NOMO-1 (cell line): ENCODE measurements around the gene SPEF2.

Experiments
- DNase-seq, 2 experiments: peaks; one replicate each; lab custom pipeline; 2025; ENCODE audit not compliant: unreplicated experiment in 2 of 2; lab: John Stamatoyannopoulos, UW

SPEF2 gene, protein sequence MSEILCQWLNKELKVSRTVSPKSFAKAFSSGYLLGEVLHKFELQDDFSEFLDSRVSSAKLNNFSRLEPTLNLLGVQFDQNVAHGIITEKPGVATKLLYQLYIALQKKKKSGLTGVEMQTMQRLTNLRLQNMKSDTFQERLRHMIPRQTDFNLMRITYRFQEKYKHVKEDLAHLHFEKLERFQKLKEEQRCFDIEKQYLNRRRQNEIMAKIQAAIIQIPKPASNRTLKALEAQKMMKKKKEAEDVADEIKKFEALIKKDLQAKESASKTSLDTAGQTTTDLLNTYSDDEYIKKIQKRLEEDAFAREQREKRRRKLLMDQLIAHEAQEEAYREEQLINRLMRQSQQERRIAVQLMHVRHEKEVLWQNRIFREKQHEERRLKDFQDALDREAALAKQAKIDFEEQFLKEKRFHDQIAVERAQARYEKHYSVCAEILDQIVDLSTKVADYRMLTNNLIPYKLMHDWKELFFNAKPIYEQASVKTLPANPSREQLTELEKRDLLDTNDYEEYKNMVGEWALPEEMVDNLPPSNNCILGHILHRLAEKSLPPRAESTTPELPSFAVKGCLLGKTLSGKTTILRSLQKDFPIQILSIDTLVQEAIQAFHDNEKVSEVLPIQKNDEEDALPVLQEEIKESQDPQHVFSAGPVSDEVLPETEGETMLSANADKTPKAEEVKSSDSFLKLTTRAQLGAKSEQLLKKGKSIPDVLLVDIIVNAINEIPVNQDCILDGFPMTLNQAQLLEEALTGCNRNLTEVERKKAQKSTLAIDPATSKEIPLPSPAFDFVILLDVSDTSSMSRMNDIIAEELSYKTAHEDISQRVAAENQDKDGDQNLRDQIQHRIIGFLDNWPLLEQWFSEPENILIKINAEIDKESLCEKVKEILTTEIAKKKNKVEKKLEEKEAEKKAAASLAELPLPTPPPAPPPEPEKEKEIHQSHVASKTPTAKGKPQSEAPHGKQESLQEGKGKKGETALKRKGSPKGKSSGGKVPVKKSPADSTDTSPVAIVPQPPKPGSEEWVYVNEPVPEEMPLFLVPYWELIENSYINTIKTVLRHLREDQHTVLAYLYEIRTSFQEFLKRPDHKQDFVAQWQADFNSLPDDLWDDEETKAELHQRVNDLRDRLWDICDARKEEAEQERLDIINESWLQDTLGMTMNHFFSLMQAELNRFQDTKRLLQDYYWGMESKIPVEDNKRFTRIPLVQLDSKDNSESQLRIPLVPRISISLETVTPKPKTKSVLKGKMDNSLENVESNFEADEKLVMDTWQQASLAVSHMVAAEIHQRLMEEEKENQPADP (N-terminal part only)

DNA sequence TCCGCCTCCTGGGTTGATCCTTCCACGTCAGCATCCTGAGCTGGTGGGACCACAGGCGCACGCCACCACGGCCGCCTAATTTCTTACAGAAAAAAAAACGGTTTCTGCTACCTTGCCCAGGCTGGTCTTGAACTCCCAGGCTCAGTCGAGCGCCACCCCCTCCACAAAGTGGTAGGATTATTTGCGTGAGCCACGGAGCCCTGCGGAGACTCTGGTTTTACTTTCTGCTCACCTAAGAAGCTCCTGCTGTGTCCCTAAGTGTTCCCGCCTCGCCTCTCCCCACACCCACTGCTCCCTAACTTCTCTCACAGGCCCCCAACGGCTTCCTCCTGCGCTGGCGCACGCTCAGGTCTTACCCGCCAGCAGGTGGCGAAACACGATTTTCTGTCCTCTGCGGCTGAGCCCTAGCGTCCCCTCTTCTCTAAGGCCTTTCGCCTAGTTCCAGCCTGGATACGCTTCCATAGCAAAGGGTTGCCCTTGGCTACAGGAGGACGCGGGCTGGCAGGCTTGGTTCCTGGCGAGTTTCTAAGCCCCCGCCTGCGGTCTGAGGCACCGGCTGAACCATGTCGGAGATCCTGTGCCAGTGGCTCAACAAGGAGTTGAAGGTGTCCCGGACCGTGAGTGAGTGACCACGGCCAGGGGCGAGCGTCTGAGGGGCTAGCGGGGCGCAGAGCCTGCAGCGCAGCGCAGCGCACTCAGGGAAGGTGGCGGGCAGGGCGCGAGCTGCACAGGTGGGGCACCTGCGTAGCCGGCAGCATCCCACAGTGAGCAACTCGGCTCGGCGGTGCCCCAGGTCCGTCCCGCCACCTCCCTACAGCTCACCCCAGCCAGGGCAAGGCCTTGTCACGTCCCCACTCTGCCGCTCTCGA is at the start of gene SPEF2:
SPEF2 (plus strand) TSS at position 429 of the 869 bp plus-strand sequence; CDS start at position 564, 135 bp downstream.
- DNase-seq, result peak; percentile 100

DNA sequence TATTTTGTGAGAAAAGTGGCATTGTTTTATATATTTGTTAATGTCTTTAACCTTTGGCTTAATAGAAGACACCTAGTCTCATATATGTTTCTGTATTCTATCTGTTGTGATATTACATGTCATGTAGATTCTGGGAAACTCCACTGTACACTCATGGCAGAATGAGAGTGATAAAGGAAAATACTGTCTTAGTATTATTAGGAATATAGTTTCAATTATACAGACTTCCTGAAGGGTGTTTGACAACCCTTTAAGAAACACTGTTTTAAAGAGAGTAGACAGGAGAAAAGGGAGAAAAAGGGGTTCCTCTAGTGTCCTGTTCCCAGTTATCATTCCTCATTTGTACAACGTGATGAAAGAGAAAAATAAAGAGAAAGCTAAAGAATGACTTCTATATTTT is 42.1 kb upstream of the SPEF2 start:
- no peak for DNase-seq

DNA sequence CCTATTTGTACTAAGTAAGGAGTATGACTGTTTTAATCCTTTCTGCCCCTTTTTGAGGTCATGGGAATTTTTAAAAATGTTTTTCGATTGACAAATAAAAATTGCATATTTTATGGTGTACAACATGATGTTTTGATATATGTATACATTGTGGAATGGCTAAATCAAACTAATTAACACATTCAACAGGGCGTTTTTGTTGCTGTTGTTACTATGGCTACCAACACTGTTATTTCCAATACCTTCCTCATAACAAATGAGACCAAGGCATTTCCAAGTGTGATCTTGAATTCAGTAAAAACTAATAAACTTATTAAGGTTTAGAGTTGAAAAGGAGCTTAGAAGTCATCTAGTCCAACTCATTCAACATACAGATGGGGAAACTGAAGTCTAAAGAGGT is 30.2 kb upstream of the SPEF2 start:
- no peak for DNase-seq

DNA sequence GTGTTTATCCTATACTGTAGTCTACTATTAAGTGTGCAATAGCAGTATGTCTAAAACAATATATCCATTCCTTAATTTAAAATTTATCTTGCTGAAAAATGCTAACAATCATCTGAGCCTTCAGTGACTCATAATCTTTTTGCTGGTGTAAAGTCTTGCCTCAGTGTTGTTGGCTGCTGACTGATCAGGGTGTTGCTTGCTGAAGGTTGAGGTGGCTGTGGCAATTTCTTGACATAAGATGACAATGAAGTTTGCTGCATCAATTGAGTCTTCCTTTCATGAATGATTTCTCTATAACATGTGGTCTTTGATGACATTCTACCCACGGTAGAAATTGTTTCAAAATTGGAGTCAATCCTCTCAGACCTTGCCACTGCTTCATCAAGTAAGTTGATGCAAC is 24.3 kb upstream of the SPEF2 start:
- DNase-seq, result no peak

DNA sequence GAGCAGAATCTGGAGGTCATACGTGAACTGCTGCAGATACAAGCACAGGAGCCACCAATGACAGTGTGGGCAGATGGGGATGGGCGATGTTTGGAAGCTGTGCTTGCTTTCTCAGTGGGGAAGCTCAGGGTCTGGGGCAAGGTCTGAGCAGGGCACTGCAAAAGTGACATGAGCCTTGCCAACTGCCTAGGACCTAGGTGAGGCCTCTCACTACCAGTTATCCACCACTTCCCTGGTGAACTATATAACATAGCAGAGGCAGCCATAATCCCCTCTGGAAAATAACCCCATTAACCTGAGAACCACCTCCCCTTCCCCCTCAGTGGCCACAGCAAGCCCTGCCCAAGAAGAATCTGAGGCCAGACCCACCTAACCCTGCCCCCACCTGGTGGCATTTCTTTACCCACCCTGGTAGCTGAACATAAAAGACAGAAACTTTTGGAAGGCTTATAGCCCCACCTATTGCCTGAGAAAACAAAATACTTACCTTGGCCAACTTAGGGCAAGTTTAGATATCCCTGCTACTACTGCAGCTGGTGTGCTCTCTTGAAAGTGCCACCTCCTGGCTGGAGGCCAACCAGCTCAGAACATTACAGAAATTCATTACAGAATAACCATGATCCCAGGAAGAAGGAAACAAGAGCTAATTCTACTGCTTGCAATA is 18.8 kb upstream of the SPEF2 start:
- DNase-seq, result peak; percentile 96 to 97

DNA sequence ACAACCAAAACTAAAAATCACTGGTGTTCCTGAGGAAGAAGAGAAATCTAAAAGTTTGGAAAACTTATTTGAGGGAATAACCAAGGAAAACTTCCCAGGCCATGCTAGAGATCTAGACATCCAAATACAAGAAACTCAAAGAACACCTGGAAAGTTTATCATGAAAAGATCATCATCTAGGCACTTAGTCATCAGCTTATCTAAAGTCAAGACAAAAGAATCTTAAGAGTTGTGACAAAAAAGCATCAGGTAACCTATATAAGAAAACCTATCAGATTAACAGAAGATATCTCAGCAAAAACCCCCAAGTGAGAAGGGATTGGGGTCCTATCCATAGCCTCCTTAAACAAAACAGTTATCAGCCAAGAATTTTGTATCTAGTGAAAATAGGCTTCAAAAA is 17.1 kb upstream of the SPEF2 start:
- no peak for DNase-seq

DNA sequence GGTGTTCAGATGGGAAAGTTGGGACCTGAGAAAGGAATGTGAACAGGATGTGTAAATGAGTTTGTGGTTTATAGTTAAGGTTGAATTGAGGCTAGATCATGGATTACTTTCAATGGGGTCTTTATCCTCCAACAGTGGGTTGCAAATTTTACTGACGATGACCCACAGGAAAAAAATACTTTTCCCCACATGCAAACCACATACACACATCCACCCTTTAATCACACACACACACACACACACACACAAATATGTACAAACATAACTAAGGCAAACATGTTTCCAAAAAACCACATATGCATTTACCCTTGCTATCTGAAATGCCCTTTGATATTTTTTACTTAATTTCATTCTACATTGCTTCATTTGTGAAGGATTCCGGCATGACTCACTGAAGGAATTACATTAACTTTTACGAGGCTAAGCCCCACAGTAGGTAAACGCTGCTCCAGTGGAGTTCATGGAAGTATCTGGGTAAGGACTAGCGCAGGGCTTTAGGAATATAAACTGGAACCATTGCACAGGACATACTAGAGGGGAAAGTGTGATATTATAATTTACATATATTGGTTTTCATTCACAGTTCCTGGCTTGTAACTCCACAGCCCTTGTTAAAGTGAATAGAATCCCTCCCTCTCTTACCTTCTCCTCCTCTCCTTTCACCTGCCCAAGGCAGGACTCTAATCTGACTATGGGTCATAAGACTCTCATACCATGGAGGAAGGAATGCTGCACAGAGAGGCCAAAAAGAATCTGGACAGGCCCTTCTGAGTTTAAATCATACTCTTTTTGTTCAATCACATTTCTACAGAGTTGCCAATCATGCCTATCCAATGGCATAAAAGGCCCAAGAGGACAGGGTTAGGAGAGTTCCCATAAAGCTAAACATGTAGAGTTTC is 8.5 kb upstream of the SPEF2 start:
- DNase-seq, result no peak

DNA sequence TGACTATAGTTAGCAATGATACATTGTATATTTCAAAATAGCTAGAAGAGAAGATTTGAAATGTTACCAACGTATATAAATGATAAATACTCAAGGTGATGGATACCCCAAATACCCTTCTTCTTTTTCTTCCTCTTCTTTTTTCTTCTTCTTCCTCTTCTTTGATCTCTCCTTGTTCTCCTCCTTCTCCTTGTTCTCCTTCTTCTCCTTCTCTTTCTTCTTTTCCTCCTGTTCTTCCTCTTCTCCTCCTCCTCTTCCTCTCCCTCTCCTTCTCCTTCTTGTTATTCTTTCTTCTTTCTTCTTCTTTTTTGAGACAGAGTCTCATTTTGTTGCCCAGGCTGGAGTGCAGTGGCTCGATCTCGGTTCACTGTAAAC is 616 bp upstream of the SPEF2 start:
- no peak for DNase-seq

DNA sequence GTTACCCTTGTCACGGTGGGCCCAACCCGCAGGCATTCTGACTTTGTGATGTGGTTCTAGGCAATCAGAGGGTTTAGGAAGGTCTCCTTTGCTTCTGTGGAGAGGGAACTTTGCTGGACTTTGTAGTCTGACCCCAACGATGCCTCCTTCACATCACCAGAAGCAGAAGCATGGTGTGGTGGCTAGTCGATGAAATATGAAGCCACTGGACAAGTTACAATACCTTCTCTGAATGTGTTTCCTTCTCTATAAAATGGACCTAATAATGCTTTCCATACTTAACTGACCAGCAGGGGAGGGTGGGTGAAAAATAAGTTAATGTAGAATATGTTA is 607 bp downstream of the SPEF2 start:
- DNase-seq, result peak in 1 of 2 experiments; percentile 65

DNA sequence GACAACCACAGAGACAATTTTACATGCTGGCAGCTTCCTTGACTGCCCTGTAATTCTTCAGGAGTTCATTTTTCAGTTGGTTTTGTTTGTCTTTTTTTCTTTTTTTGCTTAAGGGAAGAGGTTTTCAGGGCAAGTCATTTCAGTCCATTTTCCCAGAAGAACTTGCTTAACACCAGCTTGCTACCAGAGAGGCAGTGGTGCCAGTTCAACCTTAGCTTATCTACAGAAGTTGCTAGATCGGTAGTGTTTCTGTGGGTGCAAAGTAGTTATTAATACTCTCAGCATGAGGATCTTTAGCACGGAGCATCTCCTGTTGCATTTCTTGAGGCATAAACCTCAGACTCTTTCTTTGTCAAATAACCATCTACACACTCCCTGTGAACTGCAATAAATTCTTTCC is 1.1 kb downstream of the SPEF2 start:
- DNase-seq, result peak in 1 of 2 experiments; percentile 52

DNA sequence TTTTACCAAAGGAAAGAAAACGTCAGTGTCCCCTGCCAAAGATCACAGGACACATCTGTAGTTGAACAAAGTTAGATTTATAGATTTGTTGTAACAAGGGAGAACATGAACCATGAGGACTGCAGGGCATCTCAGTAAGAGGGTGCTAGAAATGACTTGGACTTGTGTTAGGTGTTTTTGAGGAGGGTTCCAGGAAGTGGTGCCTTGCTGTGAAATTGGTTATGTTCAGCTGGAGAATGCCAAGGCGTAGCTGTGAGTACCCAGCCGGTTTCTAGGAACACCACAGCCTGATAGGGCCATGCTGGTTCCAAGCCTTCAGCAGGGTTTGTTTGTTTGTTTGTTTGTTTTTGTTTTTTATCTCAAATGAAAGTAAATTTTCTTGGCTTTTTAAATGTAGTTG is 5.3 kb downstream of the SPEF2 start:
- DNase-seq, result no peak

DNA sequence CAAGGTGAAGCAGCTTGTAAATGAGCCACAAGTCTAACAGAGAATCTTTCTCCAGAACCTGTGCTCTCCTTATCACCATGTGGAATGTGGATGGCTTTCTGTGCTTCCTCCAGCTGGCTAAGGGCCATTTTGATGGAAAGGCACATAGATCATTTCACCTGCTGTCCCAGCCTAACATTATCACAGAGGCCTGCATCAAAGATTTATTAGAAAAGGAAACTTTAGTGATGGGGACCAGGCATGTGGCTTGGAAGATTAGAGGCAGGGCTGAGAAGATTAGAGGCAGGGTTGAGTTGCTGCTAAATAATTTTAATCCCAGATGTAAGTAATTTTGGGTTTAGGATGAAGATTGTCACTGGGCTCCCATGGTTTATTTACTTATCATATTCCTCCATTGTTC is 6.3 kb downstream of the SPEF2 start:
- no peak for DNase-seq

DNA sequence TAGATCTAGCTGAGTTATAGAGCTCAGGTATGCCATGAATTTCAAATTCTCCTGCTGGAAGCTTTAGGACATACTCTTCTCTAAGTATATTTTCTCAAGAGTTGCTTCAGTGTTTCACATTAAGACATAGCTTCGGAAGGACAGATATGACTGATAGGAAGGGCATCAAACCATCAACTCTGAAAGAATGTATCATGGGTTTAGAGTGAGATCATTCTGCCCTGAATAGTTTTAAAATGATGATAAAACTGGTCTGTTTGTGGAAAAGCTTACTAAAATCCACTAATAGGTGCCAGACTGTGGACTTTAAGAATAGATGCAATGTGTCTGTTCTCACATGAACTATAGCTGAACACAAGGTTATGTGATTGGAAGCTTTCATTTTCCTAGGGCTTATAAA is 8.4 kb downstream of the SPEF2 start:
- no peak for DNase-seq

DNA sequence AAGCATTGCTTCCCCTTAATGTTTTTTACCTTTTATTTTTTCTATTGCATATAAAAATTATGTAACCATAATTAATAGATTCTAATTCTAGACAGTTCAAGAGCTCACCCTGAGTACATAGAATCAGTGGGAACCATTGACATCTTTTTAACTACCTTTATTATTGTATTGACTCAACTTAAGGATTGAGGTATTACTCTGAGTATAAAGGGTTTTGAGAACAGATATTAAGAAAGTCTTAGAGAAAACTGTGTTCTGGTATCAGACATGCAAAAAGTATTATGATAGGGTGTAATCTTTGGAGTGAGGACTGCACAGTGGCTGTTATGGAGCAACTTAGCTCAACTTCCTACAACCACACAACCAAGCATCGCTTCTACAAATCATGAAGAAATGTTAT is 8.9 kb downstream of the SPEF2 start:
- peak in 1 of 2 experiments; percentile 31 for DNase-seq

DNA sequence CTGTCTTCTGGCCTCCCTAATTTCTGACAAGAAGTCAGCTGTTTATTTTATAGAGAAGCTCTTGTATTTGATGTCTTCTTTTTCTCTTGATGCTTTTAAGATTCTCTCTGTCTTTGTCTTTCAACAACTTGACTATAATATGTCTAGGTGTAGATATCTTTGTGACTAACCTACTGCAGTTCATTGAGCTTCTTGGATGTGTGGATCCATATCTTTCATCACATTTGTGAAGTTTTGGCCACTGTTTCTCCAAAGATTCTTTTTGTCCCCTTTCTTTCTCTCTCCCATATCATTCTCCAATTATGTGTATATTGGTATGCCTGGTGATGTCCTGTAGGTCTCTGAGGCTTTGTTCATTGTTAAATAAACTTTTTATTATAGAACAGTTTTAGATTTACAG is 16.7 kb downstream of the SPEF2 start:
- no peak for DNase-seq

DNA sequence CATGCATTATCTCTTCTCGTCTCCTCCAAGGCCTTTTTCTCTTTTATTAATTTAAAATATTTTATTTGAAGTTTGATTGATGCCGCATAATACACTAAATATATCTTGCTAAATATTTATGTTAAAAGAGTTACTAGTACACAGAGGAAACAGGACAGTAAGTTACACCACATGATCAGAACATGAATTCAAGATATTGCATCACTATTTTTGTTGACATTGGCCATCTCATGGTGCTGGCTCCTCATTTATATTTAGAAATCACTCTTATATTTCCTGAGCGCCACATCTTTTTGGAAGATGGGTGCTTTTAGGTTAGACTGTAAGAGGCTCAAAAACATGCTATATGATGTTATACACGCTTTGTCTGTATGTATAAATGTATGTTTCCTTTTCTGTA is 23.0 kb downstream of the SPEF2 start:
- DNase-seq, result peak in 1 of 2 experiments; percentile 16

DNA sequence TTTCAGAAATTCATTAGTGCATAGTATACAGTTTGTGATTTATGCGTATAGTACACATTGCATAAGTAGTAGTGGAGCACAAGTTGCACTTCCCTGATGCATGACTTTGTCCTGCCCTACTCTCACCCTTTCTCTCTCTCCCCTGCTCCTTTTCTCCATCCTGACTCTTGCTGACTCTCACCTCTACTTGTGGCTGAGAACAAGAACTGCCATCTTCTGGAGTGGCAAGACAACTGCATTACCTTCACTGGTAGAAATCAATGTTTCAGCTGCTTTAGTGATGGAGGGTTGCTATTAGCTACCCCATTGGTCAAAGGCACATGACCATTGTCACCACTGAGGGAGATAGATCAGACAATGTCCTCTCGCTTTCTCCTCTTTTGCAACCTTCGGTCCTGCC is 26.9 kb downstream of the SPEF2 start:
- peak; percentile 22 to 55 for DNase-seq

DNA sequence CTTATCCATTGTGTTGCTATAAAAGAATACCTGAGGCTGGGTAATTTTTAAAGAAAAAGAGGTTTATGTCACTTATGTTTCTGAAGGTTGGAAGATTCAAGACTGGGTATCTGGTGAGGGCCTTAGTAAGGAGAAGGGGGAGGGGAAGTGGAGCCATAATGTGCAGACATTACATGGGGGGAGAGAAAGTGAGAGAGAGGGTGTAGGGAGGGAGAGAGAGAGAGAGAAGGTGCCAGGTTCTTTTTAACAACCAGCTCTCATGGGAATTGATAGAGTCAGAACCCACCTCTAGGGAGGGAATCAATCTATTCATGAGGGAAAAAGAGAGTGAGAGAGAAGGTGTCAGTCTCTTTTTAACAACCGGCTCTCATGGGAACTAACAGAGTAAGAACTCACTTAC is 29.5 kb downstream of the SPEF2 start:
- no peak for DNase-seq

DNA sequence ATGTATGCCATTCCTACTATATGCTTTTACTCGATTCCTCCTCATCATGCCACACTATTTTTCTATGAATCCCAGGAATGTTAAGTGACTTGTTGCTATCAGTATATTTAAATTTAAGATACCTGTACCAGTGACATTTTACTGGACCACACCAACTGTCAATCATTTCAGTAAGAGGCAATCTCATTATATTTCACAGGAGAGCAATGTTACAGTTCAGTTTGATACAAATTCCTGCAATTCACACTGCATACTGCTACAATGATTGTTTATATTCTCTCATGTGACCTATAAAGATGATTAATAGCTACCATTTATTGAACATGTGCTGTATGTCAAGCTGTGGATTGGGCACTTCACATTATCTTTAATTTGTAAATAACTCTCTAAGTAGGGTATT is 30.0 kb downstream of the SPEF2 start:
- DNase-seq, result no peak
